CD14-positive monocyte (primary cell): Measurements from ENCODE around the gene TTC23. TPM values are rescaled to one million over a fixed set of nuclear protein-coding genes. Genes with fewer than 3 reads are reported as not detected.

Experiments
- DNase-seq, 3 donors: peaks; one replicate each; pipeline ENCODE4 v3.0.0-alpha.2; 2011 to 2022
- H2AFZ ChIP-seq: 2 replicates; pipeline ENCODE4 v1.6.0; 2012; ENCODE audit warnings: mild to moderate bottlenecking, low read depth, low read length, inconsistent platforms; ENCODE audit not compliant: insufficient read depth, poor library complexity, severe bottlenecking
- H3K27ac ChIP-seq, 2 donors: 1 replicate in 1 of 2; 2 replicates in 1 of 2; pipeline ENCODE4 v1.5.1; 2012 to 2013; ENCODE audit warnings: low read length in 2 of 2, control low read depth in 1 of 2, inconsistent platforms in 1 of 2, low read depth in 1 of 2, mild to moderate bottlenecking in 1 of 2
- H3K27me3 ChIP-seq, 2 donors: one replicate each; pipeline versions ENCODE4 v1.6.0 to v1.6.1; 2011 to 2013; ENCODE audit warnings: low read length in 2 of 2; ENCODE audit not compliant: control insufficient read depth in 2 of 2, insufficient read depth in 2 of 2
- H3K36me3 ChIP-seq, 2 donors: replicated peaks in 1 of 2; 1 replicate in 1 of 2; 2 replicates in 1 of 2; pipeline versions ENCODE4 v1.5.1 to v1.6.1; 2012 to 2013; ENCODE audit warnings: low read length in 2 of 2, control low read depth in 1 of 2, inconsistent platforms in 1 of 2, mild to moderate bottlenecking in 1 of 2; ENCODE audit not compliant: insufficient read depth in 2 of 2, control insufficient read depth in 1 of 2
- H3K4me1 ChIP-seq, 2 donors: 1 replicate in 1 of 2; 2 replicates in 1 of 2; pipeline versions ENCODE4 v1.5.1 to v1.6.1; 2012 to 2013; ENCODE audit warnings: low read length in 2 of 2, control low read depth in 1 of 2, inconsistent platforms in 1 of 2, mild to moderate bottlenecking in 1 of 2, moderate library complexity in 1 of 2; ENCODE audit not compliant: insufficient read depth in 2 of 2, control insufficient read depth in 1 of 2
- H3K4me2 ChIP-seq: replicated peaks from 2 replicates; pipeline ENCODE3; 2012; ENCODE audit warnings: low read length, moderate library complexity, mild to moderate bottlenecking; ENCODE audit not compliant: poor library complexity, severe bottlenecking; ENCODE audit errors: extremely low read depth
- H3K4me3 ChIP-seq, 3 experiments: fragments of 200-600 bp in 1 of 3; sonication (generic) in 1 of 3; replicated peaks in 1 of 3; 1 replicate in 2 of 3; 2 replicates in 1 of 3; pipeline ENCODE4 v1.5.1; 2011 to 2013; ENCODE audit warnings: low read length in 3 of 3, mild to moderate bottlenecking in 3 of 3, control low read depth in 2 of 3, low read depth in 2 of 3, inconsistent platforms in 1 of 3, moderate library complexity in 1 of 3
- H3K79me2 ChIP-seq: 2 replicates; pipeline ENCODE4 v1.6.0; 2012; ENCODE audit warnings: mild to moderate bottlenecking, control low read depth, inconsistent platforms, low read length, moderate library complexity; ENCODE audit not compliant: insufficient read depth
- H3K9ac ChIP-seq: 2 replicates; pipeline ENCODE4 v1.6.0; 2017; ENCODE audit warnings: low read length, mild to moderate bottlenecking; ENCODE audit not compliant: insufficient read depth, poor library complexity, severe bottlenecking
- H3K9me3 ChIP-seq, 2 donors: replicated peaks in 1 of 2; 1 replicate in 1 of 2; 2 replicates in 1 of 2; pipeline versions ENCODE4 v1.5.1 to v1.6.1; 2012 to 2013; ENCODE audit warnings: low read length in 2 of 2, control low read depth in 1 of 2; ENCODE audit not compliant: control insufficient read depth in 1 of 2, insufficient read depth in 1 of 2
- H4K20me1 ChIP-seq: 2 replicates; pipeline ENCODE4 v1.6.0; 2012; ENCODE audit warnings: mild to moderate bottlenecking, low read length, control low read depth, moderate library complexity; ENCODE audit not compliant: insufficient read depth
- H3K27ac Mint-ChIP-seq, 7 donors: one replicate each; pipeline ENCODE4 v1.8.0; 2020; ENCODE audit warnings: mild to moderate bottlenecking in 7 of 7, mixed read lengths in 7 of 7, moderate library complexity in 6 of 7, inconsistent platforms in 2 of 7
- H3K27me3 Mint-ChIP-seq, 3 donors: one replicate each; pipeline ENCODE4 v1.8.0; 2021 to 2022; ENCODE audit warnings: low read depth in 3 of 3, mild to moderate bottlenecking in 3 of 3, mixed read lengths in 3 of 3, moderate library complexity in 3 of 3, inconsistent platforms in 1 of 3
- H3K36me3 Mint-ChIP-seq, 2 donors: one replicate each; pipeline ENCODE4 v1.8.0; 2020; ENCODE audit warnings: mixed read lengths in 2 of 2, inconsistent platforms in 1 of 2, mild to moderate bottlenecking in 1 of 2
- H3K4me1 Mint-ChIP-seq: one replicate; pipeline ENCODE4 v1.8.0; 2020; ENCODE audit warnings: mild to moderate bottlenecking, mixed read lengths
- H3K4me3 Mint-ChIP-seq, 2 donors: one replicate each; pipeline ENCODE4 v1.8.0; 2020; ENCODE audit warnings: mild to moderate bottlenecking in 2 of 2, mixed read lengths in 2 of 2, moderate library complexity in 1 of 2
- H3K9me3 Mint-ChIP-seq, 7 donors: one replicate each; pipeline ENCODE4 v1.8.0; 2020 to 2022; ENCODE audit warnings: mixed read lengths in 7 of 7, mild to moderate bottlenecking in 6 of 7, moderate library complexity in 6 of 7, inconsistent platforms in 2 of 7
- CTCF ChIP-seq: fragments of 200-600 bp; IDR thresholded peaks from one replicate; pipeline ENCODE4 v1.8.0; 2022; ENCODE audit warnings: antibody characterized with exemption, mild to moderate bottlenecking
- WGBS: methylation state at CpG from one replicate; pipeline ENCODE4 v1.1.5; 2013; ENCODE audit warnings: missing lambda C conversion rate; ENCODE audit not compliant: insufficient coverage; 5-methylcytosine and 5-hydroxymethylcytosine counted together
- intact Hi-C, 2 donors: fragments of 100-400 bp; cut with micrococcal nuclease; formaldehyde crosslinking; loops; one replicate each; pipeline versions ENCODE4 v1.15.0 to v1.15.1; 2023
- polyA plus RNA-seq, 3 donors: library from polyadenylated mRNA; depleted of rRNA in 1 of 3; unstranded in 2 of 3; stranded (reverse) in 1 of 3; fragments of 300-500 nt in 2 of 3; fragments of >200 nt in 1 of 3; fragmentation: Illumina TruSeq in 2 of 3; gene quantifications; 1 replicate in 2 of 3; 2 replicates in 1 of 3; pipeline ENCODE4 v1.2.3, GENCODE V29; 2012 to 2021

Gene TTC23
- polyA plus RNA-seq, 3 donors, result 0.51 to 0.55 TPM; not detected in 1

- no peaks in the 10 kb centered on the region for H3K9me3 Mint-ChIP-seq
- no peak overlapping the region for H3K4me2 ChIP-seq
- WGBS, result 94% methylated on average over 20 of the region's 23 CpGs
- no peak overlapping the region for H2AFZ ChIP-seq
- H4K20me1 ChIP-seq, result no peaks in the 10 kb centered on the region
- peaks cover 0 to 4% (median 3%) of the 10 kb centered on the region in 3 donors for H3K27me3 Mint-ChIP-seq
- no peak overlapping the region for H3K4me3 ChIP-seq
- H3K36me3 Mint-ChIP-seq, result peaks cover 0 to 2% of the 10 kb centered on the region in 2 donors
- H3K27ac ChIP-seq, result no peak overlapping the region
- H3K27me3 ChIP-seq, result no peaks in the 10 kb centered on the region
- H3K27ac Mint-ChIP-seq, result no peak overlapping the region
- no peaks in the 10 kb centered on the region for H3K36me3 ChIP-seq
- H3K4me1 ChIP-seq, result no peaks in the 10 kb centered on the region
- H3K9ac ChIP-seq, result no peak overlapping the region
- no peak for DNase-seq
- no peak overlapping the region for H3K4me3 Mint-ChIP-seq
- no peaks in the 10 kb centered on the region for H3K79me2 ChIP-seq
- peaks cover 2% of the 10 kb centered on the region for H3K4me1 Mint-ChIP-seq
- TF ChIP-seq CTCF, result no peak
- H3K9me3 ChIP-seq, result no peaks in the 10 kb centered on the region
- intact Hi-C loops, result no loop called here
Measured at GRCh38 chr15:99165956-99166689, 83.3 kb downstream of the TTC23 start.

- H3K4me1 Mint-ChIP-seq, result peaks cover 2% of the 10 kb centered on the region
- Histone ChIP-seq H3K4me3 (no peak overlapping the region), H3K9me3 (no peaks in the 10 kb centered on the region), H3K36me3 (no peaks in the 10 kb centered on the region), H3K27me3 (no peaks in the 10 kb centered on the region), H3K79me2 (no peaks in the 10 kb centered on the region), H4K20me1 (no peaks in the 10 kb centered on the region), H3K27ac (no peak overlapping the region), H3K4me2 (no peak overlapping the region), H3K9ac (no peak overlapping the region), H2AFZ (no peak overlapping the region), H3K4me1 (no peaks in the 10 kb centered on the region)
- TF ChIP-seq CTCF, result no peak
- peaks cover 0 to 2% of the 10 kb centered on the region in 2 donors for H3K36me3 Mint-ChIP-seq
- peaks cover 0 to 4% (median 3%) of the 10 kb centered on the region in 3 donors for H3K27me3 Mint-ChIP-seq
- no CpG with 5 or more reads among the region's 3 CpGs for WGBS
- DNase-seq, result no peak
- intact Hi-C loops, result no loop called here
- H3K4me3 Mint-ChIP-seq, result no peak overlapping the region
- no peak overlapping the region for H3K27ac Mint-ChIP-seq
- H3K9me3 Mint-ChIP-seq, result no peaks in the 10 kb centered on the region
Measured at GRCh38 chr15:99165020-99165790, 84.2 kb downstream of the TTC23 start.
